Tibial nerve (tissue), 4 donors: ENCODE results near the gene TRPV2.

Experiments used
- CTCF ChIP-seq, 5 experiments: fragments of 200-600 bp in 3 of 5; fragments of 450-650 bp in 2 of 5; sonication (generic) in 3 of 5; IDR thresholded peaks; one replicate each; pipeline ENCODE4 v1.5.1; 2016 to 2019; ENCODE audit warnings: antibody characterized with exemption in 5 of 5, mild to moderate bottlenecking in 3 of 5, moderate library complexity in 2 of 5
- EP300 ChIP-seq, 2 donors: sonication (generic); formaldehyde crosslinking; IDR thresholded peaks; one replicate each; pipeline ENCODE4 v1.6.1; 2017; ENCODE audit warnings: antibody characterized with exemption in 2 of 2, mild to moderate bottlenecking in 1 of 2
- POLR2A ChIP-seq, 2 donors: fragments of 450-650 bp; IDR thresholded peaks; one replicate each; pipeline ENCODE4 v1.6.1; 2017; ENCODE audit warnings: antibody characterized with exemption in 2 of 2, mild to moderate bottlenecking in 2 of 2, moderate library complexity in 2 of 2

- TF ChIP-seq CTCF (IDR thresholded peaks at IDR 0.05) (no peak), EP300 (IDR thresholded peaks at IDR 0.05) (no peak), POLR2A (IDR thresholded peaks at IDR 0.05) (no peak)
Observed at GRCh38 chr17:16437083-16437482, 21.7 kb downstream of the TRPV2 start.
